Measurements from ENCODE around the gene DLGAP1. TPM values are rescaled to one million over a fixed set of nuclear protein-coding genes. Genes with fewer than 3 reads are reported as not detected.

DLGAP1 gene
- total RNA-seq, 1 experiment from 2014 or later, result 23.2 TPM

GRCh38 chr18:4270988-4271387 is 184.1 kb downstream of the DLGAP1 start:
- Mint-ChIP-seq H3K36me3 (ENCODE audit: insufficient read depth in 1 of 3, low read depth in 3 of 3) (no peaks in the 10 kb centered on the region), H3K27me3 (ENCODE audit: low read depth) (no peaks in the 10 kb centered on the region)

More at GRCh38 chr18:4270988-4271387, 184.1 kb downstream of the DLGAP1 start:
- Histone ChIP-seq H2AK5ac (ENCODE audit: insufficient read length, low read length) (no peak overlapping the region), H2AFZ (ENCODE audit: low read length) (no peak overlapping the region), H3K79me1 (ENCODE audit: insufficient read depth, low read depth, low read length, poor library complexity, severe bottlenecking) (no peaks in the 10 kb centered on the region), H2BK5ac (ENCODE audit: insufficient read length, low read length) (no peak overlapping the region), H2BK20ac (ENCODE audit: low read depth, low read length, poor library complexity, severe bottlenecking) (no peak overlapping the region), H3K79me2 (ENCODE audit: insufficient read depth, low read length) (no peaks in the 10 kb centered on the region), H3K14ac (ENCODE audit: insufficient read depth, low read length) (no peak overlapping the region), H3K9me3 (ENCODE audit: control insufficient read depth, low read depth, low read length) (no peaks in the 10 kb centered on the region), H3K27ac (ENCODE audit: insufficient read length, low read depth, low read length) (no peak overlapping the region), H4K20me1 (ENCODE audit: control insufficient read depth, insufficient read depth, insufficient read length) (no peaks in the 10 kb centered on the region), H3K4me2 (ENCODE audit: insufficient read depth, insufficient read length, low read length) (no peak overlapping the region), H3K4me1 (ENCODE audit: insufficient read depth, low read length) (no peaks in the 10 kb centered on the region; the same call in none of the 2 replicates), H3K27me3 (ENCODE audit: insufficient read depth, low read length) (no peaks in the 10 kb centered on the region), H3K4ac (ENCODE audit: low read depth, low read length) (no peak overlapping the region), H4K8ac (replicated peaks; ENCODE audit: insufficient read length, low read depth, low read length) (no peak overlapping the region), H2BK15ac (ENCODE audit: low read depth, low read length) (no peak overlapping the region), H2BK120ac (ENCODE audit: low read depth, low read length, poor library complexity, severe bottlenecking) (no peak overlapping the region), H3K56ac (ENCODE audit: insufficient read length, low read depth, low read length) (no peak overlapping the region), H4K91ac (ENCODE audit: insufficient read length, low read depth, low read length) (no peak overlapping the region), H3T11ph (ENCODE audit: low read length) (no peak overlapping the region), H3K18ac (ENCODE audit: insufficient read length, low read depth, low read length) (no peak overlapping the region), H4K5ac (ENCODE audit: insufficient read length, low read depth, low read length) (no peak overlapping the region), H3K23ac (ENCODE audit: insufficient read length, low read depth, low read length) (no peak overlapping the region), H3K9ac (ENCODE audit: extremely low read depth, insufficient read length, low read length) (no peak overlapping the region), H2BK12ac (ENCODE audit: insufficient read length, low read depth, low read length) (no peak overlapping the region), H3K23me2 (ENCODE audit: insufficient read length, low read depth, low read length, poor library complexity, severe bottlenecking) (no peaks in the 10 kb centered on the region)
- no peak for TF ChIP-seq CTCF (conservative IDR thresholded peaks at IDR 0.05)
- Mint-ChIP-seq H3K4me3 (no peak overlapping the region), H3K27ac (no peak overlapping the region), H3K4me1 (peaks cover 5 to 6% of the 10 kb centered on the region in 2 experiments; a peak in 3 of 4 replicates), H3K9me3 (no peaks in the 10 kb centered on the region)
- no peak for DNase-seq
- WGBS (ENCODE audit: extremely low coverage, insufficient read length, low lambda C conversion rate), result no CpG with 5 or more reads among the region's 2 CpGs
